ENCODE data around the gene MACROD2. TPM values are rescaled to one million over a fixed set of nuclear protein-coding genes. Genes with fewer than 3 reads are reported as not detected.

MACROD2 gene
- total and polyA plus RNA-seq, 4 donors = 0.66 to 10.5 (median 3.3) TPM

DNA sequence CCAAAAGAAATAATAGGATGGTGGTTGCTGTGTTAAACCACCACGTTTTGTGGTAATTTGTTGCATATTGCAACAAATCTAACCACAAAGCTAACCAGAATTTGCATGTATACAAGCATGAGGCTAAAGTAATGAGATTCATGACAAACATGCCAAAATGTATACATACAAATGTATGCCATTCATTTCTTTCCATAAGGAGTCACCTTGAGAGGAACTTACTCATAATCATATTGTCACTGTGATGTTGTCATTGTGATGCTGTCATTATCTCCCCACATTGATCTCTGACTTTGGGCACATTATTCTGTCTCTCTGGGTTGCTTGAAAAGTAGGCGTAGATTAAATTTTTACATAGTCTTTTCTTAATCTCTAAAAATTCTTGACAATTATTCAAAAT lies 1228.9 kb downstream of the MACROD2 start:
- no peaks in the 10 kb centered on the region for H3K27me3 ChIP-seq (ENCODE audit: control insufficient read depth in 4 of 4, insufficient read depth in 4 of 4, low read length in 3 of 4)
- H3K4me1 ChIP-seq (ENCODE audit: control insufficient read depth in 4 of 4, insufficient read depth in 4 of 4, low read length in 3 of 4) = no peaks in the 10 kb centered on the region
- H3K9me3 ChIP-seq (ENCODE audit: control insufficient read depth in 4 of 4, low read length in 3 of 4) = no peaks in the 10 kb centered on the region
- H3K36me3 ChIP-seq (ENCODE audit: control insufficient read depth in 4 of 4, insufficient read depth in 3 of 4, low read depth in 1 of 4, low read length in 3 of 4) = no peaks in the 10 kb centered on the region
- H3K4me3 ChIP-seq (ENCODE audit: low read depth in 1 of 3, low read length in 3 of 3) = no peak overlapping the region
- no peak overlapping the region for H3K9ac ChIP-seq (ENCODE audit: low read depth in 1 of 2, low read length in 2 of 2)
- 88% methylated on average over 2 of the region's 2 CpGs for WGBS
- no peak for DNase-seq (ENCODE audit: low spot score)
- no peak overlapping the region for H3K27ac ChIP-seq (ENCODE audit: low read depth in 1 of 2, low read length in 2 of 2)
- TF ChIP-seq FOXA1 (IDR thresholded peaks at IDR 0.05) = no peak
- TF ChIP-seq, protein P1, sequence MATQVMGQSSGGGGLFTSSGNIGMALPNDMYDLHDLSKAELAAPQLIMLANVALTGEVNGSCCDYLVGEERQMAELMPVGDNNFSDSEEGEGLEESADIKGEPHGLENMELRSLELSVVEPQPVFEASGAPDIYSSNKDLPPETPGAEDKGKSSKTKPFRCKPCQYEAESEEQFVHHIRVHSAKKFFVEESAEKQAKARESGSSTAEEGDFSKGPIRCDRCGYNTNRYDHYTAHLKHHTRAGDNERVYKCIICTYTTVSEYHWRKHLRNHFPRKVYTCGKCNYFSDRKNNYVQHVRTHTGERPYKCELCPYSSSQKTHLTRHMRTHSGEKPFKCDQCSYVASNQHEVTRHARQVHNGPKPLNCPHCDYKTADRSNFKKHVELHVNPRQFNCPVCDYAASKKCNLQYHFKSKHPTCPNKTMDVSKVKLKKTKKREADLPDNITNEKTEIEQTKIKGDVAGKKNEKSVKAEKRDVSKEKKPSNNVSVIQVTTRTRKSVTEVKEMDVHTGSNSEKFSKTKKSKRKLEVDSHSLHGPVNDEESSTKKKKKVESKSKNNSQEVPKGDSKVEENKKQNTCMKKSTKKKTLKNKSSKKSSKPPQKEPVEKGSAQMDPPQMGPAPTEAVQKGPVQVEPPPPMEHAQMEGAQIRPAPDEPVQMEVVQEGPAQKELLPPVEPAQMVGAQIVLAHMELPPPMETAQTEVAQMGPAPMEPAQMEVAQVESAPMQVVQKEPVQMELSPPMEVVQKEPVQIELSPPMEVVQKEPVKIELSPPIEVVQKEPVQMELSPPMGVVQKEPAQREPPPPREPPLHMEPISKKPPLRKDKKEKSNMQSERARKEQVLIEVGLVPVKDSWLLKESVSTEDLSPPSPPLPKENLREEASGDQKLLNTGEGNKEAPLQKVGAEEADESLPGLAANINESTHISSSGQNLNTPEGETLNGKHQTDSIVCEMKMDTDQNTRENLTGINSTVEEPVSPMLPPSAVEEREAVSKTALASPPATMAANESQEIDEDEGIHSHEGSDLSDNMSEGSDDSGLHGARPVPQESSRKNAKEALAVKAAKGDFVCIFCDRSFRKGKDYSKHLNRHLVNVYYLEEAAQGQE (IDR thresholded peaks at IDR 0.05) = no peak
- TF ChIP-seq GABPA (IDR thresholded peaks at IDR 0.05 in 1 of 2, conservative IDR thresholded peaks at IDR 0.05 in 1 of 2) = no peak
- TF ChIP-seq RXRA (IDR thresholded peaks at IDR 0.05) = no peak
- TF ChIP-seq EGR1 (IDR thresholded peaks at IDR 0.05; ENCODE audit: low read depth in 2 of 2) = no peak
- TF ChIP-seq YY1 (IDR thresholded peaks at IDR 0.05) = no peak
- no peak for TF ChIP-seq HNF4G (IDR thresholded peaks at IDR 0.05)
- no peak for TF ChIP-seq HNF4A (conservative IDR thresholded peaks at IDR 0.05)

DNA sequence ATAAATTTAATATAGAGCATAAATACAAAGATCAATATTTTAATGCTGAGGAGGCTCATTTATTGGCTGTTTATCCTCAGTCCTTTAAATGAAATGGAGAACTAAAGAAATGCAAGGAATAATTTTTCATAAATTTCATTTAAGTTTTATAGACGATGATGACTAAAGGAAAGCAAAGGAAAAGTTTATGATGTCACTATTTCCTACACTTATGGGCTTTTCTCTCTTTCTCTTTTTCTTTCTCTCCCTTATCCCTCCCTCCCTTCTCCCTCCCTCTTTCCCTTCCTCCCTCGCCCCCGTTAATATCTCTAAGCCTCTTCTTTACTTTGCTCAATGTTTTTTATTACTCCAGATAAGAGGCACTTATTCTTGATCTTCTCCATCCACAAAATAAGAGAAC lies 1231.8 kb downstream of the MACROD2 start:
- H3K9me3 ChIP-seq (ENCODE audit: control insufficient read depth in 4 of 4, low read length in 3 of 4) = no peaks in the 10 kb centered on the region
- H3K27me3 ChIP-seq (ENCODE audit: control insufficient read depth in 4 of 4, insufficient read depth in 4 of 4, low read length in 3 of 4) = no peaks in the 10 kb centered on the region
- TF ChIP-seq HNF4G (IDR thresholded peaks at IDR 0.05) = no peak
- no peak for TF ChIP-seq SP1 (IDR thresholded peaks at IDR 0.05)
- TF ChIP-seq RAD21 (IDR thresholded peaks at IDR 0.05) = no peak
- no peak for TF ChIP-seq NR2F2 (IDR thresholded peaks at IDR 0.05)
- TF ChIP-seq TAF1 (conservative IDR thresholded peaks at IDR 0.05) = no peak
- TF ChIP-seq, protein P2, sequence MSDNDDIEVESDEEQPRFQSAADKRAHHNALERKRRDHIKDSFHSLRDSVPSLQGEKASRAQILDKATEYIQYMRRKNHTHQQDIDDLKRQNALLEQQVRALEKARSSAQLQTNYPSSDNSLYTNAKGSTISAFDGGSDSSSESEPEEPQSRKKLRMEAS (IDR thresholded peaks at IDR 0.05) = no peak
- TF ChIP-seq, protein P1 (IDR thresholded peaks at IDR 0.05) = no peak
- TF ChIP-seq YY1 (IDR thresholded peaks at IDR 0.05) = no peak
- TF ChIP-seq FOXA1 (IDR thresholded peaks at IDR 0.05) = no peak
- TF ChIP-seq, protein P3, sequence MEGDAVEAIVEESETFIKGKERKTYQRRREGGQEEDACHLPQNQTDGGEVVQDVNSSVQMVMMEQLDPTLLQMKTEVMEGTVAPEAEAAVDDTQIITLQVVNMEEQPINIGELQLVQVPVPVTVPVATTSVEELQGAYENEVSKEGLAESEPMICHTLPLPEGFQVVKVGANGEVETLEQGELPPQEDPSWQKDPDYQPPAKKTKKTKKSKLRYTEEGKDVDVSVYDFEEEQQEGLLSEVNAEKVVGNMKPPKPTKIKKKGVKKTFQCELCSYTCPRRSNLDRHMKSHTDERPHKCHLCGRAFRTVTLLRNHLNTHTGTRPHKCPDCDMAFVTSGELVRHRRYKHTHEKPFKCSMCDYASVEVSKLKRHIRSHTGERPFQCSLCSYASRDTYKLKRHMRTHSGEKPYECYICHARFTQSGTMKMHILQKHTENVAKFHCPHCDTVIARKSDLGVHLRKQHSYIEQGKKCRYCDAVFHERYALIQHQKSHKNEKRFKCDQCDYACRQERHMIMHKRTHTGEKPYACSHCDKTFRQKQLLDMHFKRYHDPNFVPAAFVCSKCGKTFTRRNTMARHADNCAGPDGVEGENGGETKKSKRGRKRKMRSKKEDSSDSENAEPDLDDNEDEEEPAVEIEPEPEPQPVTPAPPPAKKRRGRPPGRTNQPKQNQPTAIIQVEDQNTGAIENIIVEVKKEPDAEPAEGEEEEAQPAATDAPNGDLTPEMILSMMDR (IDR thresholded peaks at IDR 0.05; ENCODE audit: low read depth, low read length, missing input control) = no peak
- TF ChIP-seq FOXA2 (IDR thresholded peaks at IDR 0.05) = no peak
- no peak for TF ChIP-seq HNF4A (conservative IDR thresholded peaks at IDR 0.05)
- TF ChIP-seq, protein P4, sequence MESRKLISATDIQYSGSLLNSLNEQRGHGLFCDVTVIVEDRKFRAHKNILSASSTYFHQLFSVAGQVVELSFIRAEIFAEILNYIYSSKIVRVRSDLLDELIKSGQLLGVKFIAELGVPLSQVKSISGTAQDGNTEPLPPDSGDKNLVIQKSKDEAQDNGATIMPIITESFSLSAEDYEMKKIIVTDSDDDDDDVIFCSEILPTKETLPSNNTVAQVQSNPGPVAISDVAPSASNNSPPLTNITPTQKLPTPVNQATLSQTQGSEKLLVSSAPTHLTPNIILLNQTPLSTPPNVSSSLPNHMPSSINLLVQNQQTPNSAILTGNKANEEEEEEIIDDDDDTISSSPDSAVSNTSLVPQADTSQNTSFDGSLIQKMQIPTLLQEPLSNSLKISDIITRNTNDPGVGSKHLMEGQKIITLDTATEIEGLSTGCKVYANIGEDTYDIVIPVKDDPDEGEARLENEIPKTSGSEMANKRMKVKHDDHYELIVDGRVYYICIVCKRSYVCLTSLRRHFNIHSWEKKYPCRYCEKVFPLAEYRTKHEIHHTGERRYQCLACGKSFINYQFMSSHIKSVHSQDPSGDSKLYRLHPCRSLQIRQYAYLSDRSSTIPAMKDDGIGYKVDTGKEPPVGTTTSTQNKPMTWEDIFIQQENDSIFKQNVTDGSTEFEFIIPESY (IDR thresholded peaks at IDR 0.05) = no peak
- TF ChIP-seq EGR1 (IDR thresholded peaks at IDR 0.05; ENCODE audit: low read depth in 2 of 2) = no peak
- TF ChIP-seq GABPA (IDR thresholded peaks at IDR 0.05 in 1 of 2, conservative IDR thresholded peaks at IDR 0.05 in 1 of 2) = no peak
- TF ChIP-seq JUND (IDR thresholded peaks at IDR 0.05) = no peak
- no peak for TF ChIP-seq RXRA (IDR thresholded peaks at IDR 0.05)
- TF ChIP-seq, protein P5, sequence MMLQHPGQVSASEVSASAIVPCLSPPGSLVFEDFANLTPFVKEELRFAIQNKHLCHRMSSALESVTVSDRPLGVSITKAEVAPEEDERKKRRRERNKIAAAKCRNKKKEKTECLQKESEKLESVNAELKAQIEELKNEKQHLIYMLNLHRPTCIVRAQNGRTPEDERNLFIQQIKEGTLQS (IDR thresholded peaks at IDR 0.05) = no peak
- H3K4me3 ChIP-seq (ENCODE audit: low read depth in 1 of 3, low read length in 3 of 3) = no peak overlapping the region
- no peak overlapping the region for H3K9ac ChIP-seq (ENCODE audit: low read depth in 1 of 2, low read length in 2 of 2)
- no peaks in the 10 kb centered on the region for H3K36me3 ChIP-seq (ENCODE audit: control insufficient read depth in 4 of 4, insufficient read depth in 3 of 4, low read depth in 1 of 4, low read length in 3 of 4)
- H3K27ac ChIP-seq (ENCODE audit: low read depth in 1 of 2, low read length in 2 of 2) = no peak overlapping the region
- no peaks in the 10 kb centered on the region for H3K4me1 ChIP-seq (ENCODE audit: control insufficient read depth in 4 of 4, insufficient read depth in 4 of 4, low read length in 3 of 4)
- WGBS = 91% methylated on average over 3 of the region's 3 CpGs
- no peak for DNase-seq (ENCODE audit: low spot score)

All from liver (tissue), 9 donors.